GM21619 (cell line): ENCODE data around the gene PPFIA4.

Source experiments
- ATAC-seq: cut with Tn5 transposase; IDR thresholded peaks from one replicate; pipeline ENCODE4 v1.9.1; 2021; ENCODE audit not compliant: unreplicated experiment

Gene PPFIA4

DNA sequence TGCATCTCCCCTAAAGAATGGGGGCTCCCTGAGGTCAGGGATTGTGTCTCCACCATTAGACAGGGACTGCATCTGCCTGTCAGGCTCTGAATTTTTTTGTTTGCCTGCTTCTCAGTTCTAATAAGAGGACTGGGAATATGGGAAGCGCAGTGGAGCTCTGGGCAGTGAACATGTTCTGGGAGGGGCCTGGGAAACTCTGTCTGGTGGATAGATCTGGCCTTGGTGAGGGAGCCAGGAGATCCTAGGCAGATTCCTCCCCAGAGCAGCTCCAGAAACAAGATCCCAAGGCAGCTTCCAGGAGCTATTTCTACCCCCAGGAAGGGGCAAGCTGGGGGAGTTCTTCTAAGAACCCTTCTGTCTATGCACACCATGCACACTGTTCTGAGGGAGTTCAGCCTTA is 72.2 kb downstream of the PPFIA4 start:
- ATAC-seq, result no peak

DNA sequence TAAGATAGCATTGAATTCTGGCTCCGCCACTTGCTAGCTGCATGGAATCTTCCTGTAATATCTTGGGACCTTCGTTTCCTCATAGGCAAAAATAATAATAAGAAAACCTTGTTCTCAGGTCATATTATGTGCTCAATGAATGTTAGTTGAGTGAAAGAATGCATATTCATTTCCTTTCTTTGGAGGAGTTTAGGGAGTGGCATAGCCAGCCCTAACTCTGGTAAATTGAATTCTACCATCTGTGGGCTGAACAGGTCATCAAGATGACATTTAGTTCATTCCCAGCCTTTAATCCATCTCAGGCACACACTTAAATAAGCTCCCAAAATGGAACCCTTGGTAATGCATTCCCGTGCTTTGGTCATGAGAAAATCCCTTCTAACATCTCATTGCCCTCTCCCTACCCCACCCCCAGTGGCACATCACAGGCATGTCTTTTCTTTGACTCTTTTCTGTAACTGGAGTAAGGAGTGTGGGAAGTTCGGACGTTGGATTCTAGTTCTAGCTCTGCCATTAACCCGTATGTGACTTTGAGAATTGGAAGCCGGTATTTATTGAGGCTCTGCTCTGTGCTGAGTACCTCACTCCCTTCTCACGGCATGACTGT is 72.7 kb downstream of the PPFIA4 start:
- no peak for ATAC-seq

DNA sequence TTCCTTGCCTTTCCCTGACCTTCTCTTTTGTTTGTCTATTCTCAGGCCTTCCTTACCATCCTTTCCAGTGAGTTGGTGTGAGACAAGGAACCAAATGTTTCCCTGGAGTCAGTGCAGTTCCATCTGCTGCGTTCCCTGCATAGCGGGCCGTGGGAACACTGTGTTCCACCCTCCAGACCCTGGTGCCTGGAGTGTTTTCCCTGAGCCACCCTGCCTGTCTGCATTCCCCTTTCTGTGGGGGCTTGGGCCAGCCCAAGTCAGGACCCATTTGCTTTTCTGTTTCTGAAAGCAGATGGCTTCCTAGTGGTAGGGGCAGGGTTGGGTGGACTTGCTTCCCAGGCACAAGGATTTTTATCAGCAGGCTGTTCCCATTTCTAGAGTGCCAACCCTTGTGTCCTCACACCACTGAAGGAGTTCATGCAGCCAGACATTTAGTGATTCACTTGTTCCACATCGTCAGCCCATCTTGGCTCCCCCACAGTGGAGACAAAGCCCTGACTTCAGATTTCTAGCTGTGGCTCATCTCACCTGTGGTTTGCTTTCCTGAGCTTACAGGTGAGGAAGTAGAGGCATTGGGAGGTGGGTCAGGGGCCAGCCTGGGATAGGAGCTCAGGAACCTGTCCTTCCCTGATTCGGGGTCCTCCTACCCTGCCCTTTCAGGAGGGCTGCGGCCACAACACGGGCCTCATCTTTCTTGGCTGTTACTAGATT is 73.7 kb downstream of the PPFIA4 start:
- ATAC-seq, result no peak

DNA sequence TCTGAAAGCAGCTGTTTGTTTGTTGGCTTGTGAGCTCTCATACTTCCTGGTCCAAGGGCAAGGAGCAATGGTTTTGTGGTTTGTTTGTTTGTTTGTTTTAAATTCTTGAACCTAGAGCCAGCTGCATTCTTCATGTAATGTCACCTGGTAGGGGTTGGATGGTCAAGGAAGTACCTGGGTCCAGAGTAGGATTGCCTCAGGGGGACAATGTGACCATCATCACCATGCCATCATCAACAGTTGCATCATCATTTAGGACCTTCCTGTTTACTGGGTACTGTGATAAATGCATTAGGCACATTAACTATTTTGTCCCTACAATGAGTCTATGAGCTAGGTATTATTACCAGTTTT is 74.2 kb downstream of the PPFIA4 start:
- ATAC-seq, result no peak

DNA sequence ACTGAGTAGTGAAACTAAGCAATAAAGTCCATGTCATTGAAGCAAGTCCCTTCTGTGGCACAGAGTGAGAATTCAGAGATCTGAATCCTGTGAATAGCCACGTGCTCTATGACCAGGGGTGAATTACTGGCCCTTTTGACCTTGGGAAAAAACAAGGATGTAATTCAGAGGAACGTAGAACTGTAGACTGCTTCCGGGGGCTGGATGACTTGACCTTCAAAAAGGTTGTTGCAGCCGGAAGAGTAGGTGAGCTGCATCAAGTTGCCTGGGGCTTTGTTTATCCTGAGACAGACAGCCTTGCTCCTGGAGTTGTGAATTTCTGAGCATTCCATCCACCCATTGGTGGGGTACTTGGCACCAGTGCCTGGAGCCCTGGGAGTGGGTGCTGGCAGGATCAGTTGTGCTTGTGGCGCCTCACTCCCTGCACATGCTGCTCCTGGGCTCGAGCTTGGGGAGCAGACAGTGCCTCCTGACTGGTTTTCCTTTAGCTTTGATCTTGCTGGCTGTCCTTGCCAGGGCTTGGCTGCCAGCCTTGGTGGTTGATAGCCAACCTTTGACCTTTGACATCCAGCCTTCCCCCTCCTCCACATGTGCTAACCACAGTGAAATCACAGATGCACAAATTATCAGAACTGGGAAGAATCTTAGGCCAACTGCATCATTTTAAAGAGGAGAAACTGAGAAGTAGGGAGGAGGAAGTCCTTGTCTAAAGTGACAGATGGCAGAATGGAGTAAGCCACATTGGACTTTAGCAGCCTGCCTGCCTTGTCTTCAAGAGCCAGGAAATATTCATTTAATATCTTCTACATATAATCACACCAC is 75.7 kb downstream of the PPFIA4 start:
- no peak for ATAC-seq

DNA sequence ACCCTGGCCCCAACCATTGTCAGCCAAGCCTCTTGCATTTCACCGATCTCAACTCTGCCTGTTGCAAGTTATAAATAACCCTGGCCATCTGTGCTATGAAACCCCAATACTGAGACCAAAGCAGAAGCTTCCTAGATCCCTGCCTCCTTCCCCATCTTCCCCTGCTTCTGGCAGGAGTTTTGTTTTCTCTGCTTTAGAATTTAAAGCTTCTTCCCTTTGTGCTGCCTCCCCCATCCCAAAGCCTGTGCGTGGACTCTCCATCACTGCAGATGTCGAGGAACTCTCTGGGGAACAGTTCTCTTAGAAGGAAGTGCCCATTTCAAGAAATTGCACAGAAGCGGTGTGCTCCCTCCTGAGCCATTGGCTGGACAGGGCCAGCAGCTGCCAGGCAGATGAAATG is 76.9 kb downstream of the PPFIA4 start:
- ATAC-seq, result no peak

DNA sequence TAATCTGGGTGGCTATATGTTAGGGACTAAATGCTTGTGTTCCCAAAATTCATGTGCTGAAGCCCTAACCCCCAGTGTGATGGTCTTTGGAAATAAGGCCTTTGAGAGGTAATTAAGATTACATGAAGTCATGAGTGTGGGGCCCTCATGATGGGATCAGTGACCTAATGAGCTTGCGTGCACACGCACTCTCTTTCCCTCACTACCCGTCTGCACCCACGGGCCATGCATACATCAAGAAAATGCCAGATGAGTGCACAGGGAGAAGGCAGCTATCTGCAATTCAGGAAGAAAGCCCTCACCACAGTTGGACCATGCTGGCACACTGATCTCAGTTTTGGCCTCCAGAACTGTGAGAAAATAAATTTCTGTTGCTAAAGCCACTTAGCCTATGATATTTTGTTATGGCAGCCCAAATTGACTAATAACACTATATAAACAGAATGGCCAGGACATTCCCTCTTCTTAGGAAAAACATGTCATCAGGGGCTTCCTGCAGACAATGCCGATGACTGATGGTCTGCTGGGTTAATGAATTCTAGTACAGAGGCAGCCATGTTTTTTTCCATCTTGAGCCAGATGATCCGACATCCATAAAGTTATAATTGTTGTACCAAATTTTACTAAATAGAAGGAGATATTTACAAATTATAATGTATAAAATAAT is 77.7 kb downstream of the PPFIA4 start:
- no peak for ATAC-seq

DNA sequence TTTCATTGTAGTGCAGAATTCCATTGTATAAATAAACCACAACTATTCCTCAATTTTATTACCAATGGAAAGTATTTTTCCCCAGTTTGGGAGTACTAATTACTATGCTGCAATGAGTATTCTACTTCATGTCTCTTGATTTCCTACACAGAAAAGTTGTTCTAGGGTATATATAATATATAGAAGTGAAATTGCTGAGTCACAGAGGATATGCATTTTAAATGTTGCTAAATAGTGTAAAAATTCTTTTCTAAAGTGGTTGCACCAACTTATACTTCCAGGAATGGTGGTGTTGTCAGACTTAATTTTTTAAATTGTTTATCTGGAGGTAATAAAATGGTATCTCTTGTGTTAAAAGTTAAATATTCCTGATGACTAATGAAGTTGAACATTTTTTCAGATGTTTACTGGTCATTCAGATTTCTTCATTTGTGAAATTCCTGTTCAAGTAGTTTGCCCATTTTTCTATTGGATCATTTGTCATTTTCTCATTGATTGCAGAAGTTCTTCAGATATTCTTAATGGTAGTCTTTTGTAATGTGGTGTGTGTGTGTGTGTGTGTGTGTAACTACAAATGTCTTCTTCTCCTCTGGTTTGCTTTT is 78.6 kb downstream of the PPFIA4 start:
- ATAC-seq, result no peak

DNA sequence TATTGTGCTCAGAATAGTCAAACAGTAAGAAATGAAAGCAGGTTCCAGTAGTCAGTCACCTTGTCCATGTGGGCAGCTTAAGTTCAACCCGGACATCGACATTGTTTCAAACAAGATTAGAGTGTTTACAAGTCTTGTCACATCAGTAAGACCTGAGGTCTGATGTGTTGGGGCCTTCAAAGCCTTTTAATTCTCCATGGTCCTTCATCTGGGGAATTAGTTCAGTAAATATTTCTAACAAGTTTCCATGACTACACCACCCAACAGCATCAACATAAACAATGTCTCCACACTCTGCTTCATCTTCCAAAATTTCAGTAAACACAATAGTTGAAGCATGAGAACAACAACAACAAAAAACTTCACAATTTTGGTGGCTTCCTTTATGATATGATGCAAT is 86.2 kb downstream of the PPFIA4 start:
- ATAC-seq, result no peak

DNA sequence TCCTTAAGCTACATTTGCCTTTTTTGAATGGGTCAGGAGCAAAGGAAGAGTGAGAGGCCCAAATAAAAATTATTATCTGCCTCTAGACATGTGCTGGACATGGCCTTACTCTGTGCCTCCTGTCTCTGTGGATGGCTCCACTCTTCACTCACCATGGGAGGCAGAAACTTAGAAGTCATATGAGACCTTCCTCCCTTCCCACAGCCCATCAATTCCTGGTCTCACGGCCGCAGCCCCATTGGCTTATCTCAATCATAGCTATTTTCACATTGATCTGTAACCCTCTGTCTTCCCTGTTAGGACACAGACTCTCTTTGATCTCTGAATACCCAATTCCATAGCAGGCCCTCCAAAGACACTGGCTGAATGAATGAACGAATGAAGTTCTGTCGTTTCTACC is 87.0 kb downstream of the PPFIA4 start:
- no peak for ATAC-seq

DNA sequence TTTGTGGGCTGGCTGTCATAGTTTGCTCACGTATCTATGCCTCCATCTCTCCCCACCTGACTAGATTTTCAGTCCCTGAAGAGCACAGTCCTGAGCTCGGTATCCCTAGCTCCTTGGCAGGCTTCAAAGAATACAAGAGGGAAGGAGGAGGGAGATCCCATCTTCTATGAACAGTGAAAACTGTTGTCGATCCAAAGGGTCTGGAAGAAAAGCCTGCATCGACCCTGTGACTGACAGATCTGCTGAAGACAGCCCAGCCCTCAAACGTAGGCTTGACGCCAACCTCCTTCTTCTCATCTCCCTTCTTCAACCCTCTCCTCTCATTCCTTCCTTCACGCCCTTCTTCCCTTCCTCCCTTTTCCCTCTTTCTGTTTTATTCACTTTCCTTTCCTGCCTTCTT is 87.9 kb downstream of the PPFIA4 start:
- ATAC-seq, result no peak

DNA sequence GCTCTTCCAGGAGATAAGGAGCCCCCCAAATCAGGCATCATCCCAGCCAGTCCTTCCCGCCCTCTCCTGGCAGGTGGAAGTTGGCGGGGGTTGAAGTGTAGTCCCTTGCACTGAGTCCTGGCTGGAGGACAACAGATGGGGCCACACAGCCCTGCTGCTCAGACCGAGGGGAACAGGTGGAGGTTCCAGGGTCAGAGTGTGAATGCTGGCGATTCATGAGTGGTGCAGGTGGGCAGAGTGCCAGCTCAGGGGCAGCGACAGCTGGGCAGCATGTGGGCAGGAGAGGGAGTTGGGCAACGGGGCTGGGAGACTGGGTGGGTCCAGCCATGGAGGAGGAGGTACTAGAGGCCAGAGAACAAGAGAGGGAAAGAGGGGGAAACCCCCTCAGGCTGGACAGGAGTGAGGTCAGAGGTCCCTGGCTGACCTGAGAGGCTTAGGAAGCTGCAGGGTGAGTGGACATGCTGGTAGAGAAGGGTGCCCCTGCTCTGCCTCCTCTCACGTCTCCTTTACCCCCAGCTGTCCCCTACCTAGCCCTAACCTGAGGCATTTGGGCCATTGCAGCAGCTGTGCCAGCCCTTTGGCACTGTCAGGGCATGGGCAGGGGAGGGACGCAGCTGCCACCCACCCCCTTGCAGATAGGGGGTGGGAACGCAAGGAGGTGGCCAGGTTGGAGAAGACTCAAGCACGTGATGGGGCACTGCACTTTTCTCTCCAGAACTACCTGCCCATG is 90.0 kb downstream of the PPFIA4 start:
- no peak for ATAC-seq

DNA sequence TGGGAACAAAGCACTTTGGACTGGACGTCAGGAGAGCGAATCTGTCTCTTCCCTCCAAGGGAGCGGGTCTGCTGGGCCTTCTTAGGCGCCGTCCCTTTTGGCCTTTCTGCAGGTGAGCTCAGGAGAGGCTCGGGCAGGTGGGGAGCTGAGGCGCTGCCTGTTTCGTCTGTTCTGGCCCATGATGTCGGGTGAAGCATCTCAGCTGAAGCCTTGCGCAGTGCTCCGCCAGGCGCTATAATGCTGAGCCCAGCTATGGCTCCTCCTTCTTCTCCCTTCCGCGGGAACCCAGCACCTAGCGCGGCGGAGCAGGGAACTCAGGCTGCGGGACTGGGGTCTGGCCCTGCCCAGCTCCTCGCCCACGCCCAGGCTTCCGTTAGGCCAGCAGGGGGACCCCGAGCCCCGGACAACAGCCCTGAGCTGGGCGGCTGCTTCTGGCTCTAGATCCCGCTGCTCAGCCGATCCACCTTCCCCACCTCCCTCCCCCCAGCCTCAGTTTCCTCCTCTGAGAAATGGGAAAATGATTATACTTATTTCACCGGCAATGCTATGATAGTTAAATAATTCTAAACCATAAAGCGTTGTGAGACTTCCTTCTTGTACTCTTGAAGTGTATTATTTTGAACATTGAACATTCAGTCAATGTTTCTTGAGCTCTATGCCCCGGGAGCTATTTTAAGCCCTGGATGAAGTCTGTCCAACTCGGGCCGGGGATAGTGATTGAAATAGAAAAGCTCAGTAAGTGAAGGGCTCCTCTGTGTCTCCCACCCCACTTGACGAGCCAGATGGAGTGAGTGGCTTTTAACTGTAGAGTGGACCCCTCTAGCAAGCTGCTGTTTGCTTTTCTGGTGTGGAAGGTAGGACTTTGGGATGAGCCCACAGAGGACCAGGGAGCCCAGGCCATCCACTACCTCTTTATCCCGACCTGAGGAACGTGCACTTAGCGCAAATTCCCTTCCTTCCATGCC is 91.6 kb downstream of the PPFIA4 start:
- ATAC-seq, result no peak

DNA sequence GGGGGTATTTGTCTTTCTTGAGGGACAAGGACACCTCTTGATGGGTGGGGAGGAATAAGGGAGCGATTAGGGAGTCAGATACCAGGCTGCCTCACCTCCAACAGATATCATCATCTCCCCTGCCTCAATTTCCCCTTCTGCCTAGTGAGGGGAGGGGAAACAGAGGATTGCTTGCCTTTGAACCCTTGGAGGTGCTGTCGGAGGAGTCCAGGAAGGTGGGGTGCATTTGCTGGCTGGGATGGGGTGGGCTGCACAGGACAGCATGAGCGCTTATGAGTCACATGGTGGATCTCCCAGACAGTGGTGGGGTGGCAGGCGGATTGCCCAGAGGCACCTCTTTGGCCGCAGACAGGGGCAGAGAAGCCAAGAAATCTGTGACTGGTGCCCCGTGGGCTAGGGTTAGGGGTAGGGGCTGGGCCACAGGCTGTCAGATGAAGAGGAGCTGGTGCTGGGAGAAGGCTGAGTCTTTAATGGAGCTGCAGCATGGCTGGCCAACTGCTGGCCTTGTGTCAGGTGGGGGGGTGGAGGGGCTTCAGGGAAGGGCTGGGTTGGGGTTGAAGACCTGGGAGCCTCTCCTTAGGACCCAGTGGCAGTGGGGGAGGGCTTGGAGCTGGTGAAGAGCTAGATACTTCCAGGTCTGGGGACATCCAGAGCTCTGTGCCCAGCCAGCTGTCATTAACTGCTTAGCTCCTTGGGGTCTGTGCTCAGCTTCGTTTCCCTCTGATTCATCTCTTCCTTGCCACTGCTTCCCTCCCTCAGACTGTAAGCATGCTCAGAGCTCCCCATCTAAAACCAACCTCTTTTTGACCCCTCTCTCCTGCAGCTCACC is 94.2 kb downstream of the PPFIA4 start:
- no peak for ATAC-seq

DNA sequence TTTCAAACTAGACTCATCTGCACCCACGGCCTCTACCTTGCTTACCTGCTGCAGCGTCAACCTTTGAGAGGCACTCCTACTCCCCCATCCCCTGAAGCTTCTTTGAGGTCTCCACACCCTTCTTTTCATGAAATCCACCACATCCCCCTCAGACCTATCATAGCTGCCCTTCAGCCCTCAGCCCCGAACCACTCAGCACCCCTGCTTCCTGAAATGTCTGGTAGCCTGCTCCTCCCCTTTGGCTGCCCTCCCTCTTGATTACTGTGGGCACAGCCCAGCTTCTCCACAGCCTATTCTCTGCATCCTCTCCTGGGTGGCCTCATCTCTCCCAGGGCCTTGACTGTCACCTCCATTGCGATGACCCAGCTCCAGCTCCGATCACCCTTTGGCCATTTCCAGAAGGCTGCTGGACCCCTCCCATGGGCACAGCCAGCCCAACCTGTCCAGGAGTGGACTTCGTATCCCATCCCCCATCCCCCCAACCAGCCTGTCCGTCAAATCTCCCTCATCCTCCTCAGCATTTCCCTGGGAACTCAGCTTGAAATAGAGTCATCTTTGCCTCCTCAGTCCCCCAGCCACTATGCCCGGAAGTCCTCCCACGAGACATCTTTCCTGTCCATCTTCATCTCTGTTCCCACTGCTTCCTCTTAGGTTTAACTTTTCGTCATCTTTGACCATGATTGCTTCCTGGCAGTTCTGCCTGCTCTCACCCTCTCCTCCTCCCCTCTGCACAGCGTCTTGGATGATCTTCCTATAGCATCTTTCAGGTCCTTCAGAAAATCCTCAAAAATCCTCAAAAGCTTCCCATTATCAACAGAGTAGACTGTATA is 95.1 kb downstream of the PPFIA4 start:
- no peak for ATAC-seq

DNA sequence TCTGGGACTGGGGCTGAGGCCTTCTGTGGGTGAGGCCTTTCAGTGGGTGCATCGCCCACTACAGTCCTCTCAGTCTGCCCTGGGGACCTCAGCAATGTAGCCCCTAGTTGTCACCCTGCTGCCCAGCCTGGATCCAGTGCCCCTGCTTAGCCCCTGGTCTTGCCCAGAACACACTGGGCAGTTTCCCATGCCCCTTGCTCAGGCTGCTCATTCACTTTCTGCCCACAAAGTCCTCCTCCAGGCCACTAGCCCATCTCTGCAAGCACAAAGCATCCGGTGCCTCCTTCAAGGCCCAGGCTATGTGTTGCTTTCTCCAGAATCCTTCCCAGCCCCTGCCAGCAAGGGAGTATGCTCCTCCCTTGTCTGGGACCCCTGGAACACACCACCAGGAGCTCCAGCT is 95.9 kb downstream of the PPFIA4 start:
- no peak for ATAC-seq

DNA sequence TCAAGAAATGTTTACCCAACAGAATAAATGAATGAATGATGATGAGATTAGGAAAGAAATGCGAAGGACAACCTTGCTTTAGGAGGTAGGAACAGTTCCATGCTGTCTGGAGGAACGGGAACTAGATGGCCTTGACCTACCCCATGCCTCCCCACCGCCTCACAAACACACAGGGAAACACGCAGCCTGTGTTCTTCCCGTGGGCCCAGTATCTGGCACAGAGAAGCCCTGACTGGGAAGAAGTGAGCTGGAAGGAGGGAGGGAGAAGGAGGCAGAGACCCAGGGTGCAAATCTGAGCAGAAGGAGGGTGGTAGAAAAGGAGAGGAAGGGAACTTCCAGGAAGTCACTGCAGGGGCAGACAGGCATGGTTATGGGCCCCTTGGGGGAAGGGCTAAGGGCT is 97.7 kb downstream of the PPFIA4 start:
- no peak for ATAC-seq
